IPS-20b (cell line): ENCODE results near the gene SAFB.
"Not testable (repeated sequence)": the region's sequence is repeated elsewhere in the genome, so short reads cannot be mapped to it uniquely, and the experiment has no call there.

ENCODE experiments used
- H3K27ac ChIP-seq: one replicate; pipeline ENCODE4 v1.5.1; 2013; ENCODE audit warnings: low read length
- H3K27me3 ChIP-seq: 2 replicates; pipeline ENCODE4 v1.6.1; 2013; ENCODE audit warnings: mild to moderate bottlenecking, low read length, inconsistent platforms; ENCODE audit not compliant: insufficient read depth
- H3K36me3 ChIP-seq: 2 replicates; pipeline ENCODE4 v1.6.1; 2013; ENCODE audit warnings: low read depth, mild to moderate bottlenecking, inconsistent platforms, low read length, moderate library complexity; ENCODE audit not compliant: insufficient read depth
- H3K4me1 ChIP-seq: 2 replicates; pipeline ENCODE4 v1.6.1; 2013; ENCODE audit warnings: mild to moderate bottlenecking, control low read depth, inconsistent platforms, low read length, moderate library complexity; ENCODE audit not compliant: insufficient read depth
- H3K4me3 ChIP-seq: 2 replicates; pipeline ENCODE4 v1.5.1; 2013; ENCODE audit warnings: mild to moderate bottlenecking, low read length, inconsistent platforms
- H3K9ac ChIP-seq: 2 replicates; pipeline ENCODE4 v1.6.1; 2013; ENCODE audit warnings: low read depth, mild to moderate bottlenecking, inconsistent platforms, low read length, moderate library complexity
- H3K9me3 ChIP-seq: 2 replicates; pipeline ENCODE4 v1.6.1; 2013; ENCODE audit warnings: mild to moderate bottlenecking, low read depth, low read length, inconsistent platforms; ENCODE audit not compliant: insufficient read depth

Gene SAFB

GRCh38 chr19:5682107-5682482, 59.2 kb downstream of the SAFB start:
- Histone ChIP-seq H3K9me3 (no peaks in the 10 kb centered on the region), H3K27me3 (no peaks in the 10 kb centered on the region), H3K4me3 (no peak overlapping the region), H3K4me1 (no peaks in the 10 kb centered on the region; the same call in 1 of the 2 replicates), H3K9ac (no peak overlapping the region), H3K36me3 (no peaks in the 10 kb centered on the region), H3K27ac (no peak overlapping the region)

GRCh38 chr19:5683177-5683886, 60.4 kb downstream of the SAFB start:
- Histone ChIP-seq H3K4me3 (no peak overlapping the region), H3K9ac (no peak overlapping the region), H3K36me3 (no peaks in the 10 kb centered on the region), H3K4me1 (no peaks in the 10 kb centered on the region; the same call in 1 of the 2 replicates), H3K9me3 (no peaks in the 10 kb centered on the region), H3K27ac (no peak overlapping the region), H3K27me3 (no peaks in the 10 kb centered on the region)

GRCh38 chr19:5684694-5685430, 62.0 kb downstream of the SAFB start:
- Histone ChIP-seq H3K27ac (no peak overlapping the region), H3K4me1 (no peaks in the 10 kb centered on the region; the same call in 1 of the 2 replicates), H3K4me3 (no peak overlapping the region), H3K27me3 (no peaks in the 10 kb centered on the region), H3K9ac (no peak overlapping the region), H3K36me3 (no peaks in the 10 kb centered on the region), H3K9me3 (no peaks in the 10 kb centered on the region)

GRCh38 chr19:5686326-5686646, 63.4 kb downstream of the SAFB start:
- no peaks in the 10 kb centered on the region for H3K9me3 ChIP-seq
- H3K36me3 ChIP-seq = peaks cover 4% of the 10 kb centered on the region
- no peak overlapping the region for H3K9ac ChIP-seq
- H3K4me1 ChIP-seq = no peaks in the 10 kb centered on the region; the same call in 1 of the 2 replicates
- H3K27ac ChIP-seq = no peak overlapping the region
- H3K4me3 ChIP-seq = peak overlapping the region; percentile 73; the same call in 1 of the 2 replicates
- H3K27me3 ChIP-seq = no peaks in the 10 kb centered on the region

- Histone ChIP-seq H3K4me1 (no peaks in the 10 kb centered on the region; the same call in 1 of the 2 replicates), H3K9me3 (no peaks in the 10 kb centered on the region), H3K27ac (no peak overlapping the region), H3K36me3 (peaks cover 9% of the 10 kb centered on the region), H3K9ac (peak overlapping the region; percentile 48; the same call in 1 of the 2 replicates), H3K27me3 (no peaks in the 10 kb centered on the region), H3K4me3 (peak overlapping the region; percentile 73; the same call in 1 of the 2 replicates)
Measured at GRCh38 chr19:5686647-5687359, 63.9 kb downstream of the SAFB start.

GRCh38 chr19:5687360-5688198, 64.7 kb downstream of the SAFB start:
- no peaks in the 10 kb centered on the region; the same call in 1 of the 2 replicates for H3K4me1 ChIP-seq
- H3K4me3 ChIP-seq = no peak overlapping the region
- no peak overlapping the region for H3K27ac ChIP-seq
- no peak overlapping the region for H3K9ac ChIP-seq
- H3K36me3 ChIP-seq = peaks cover 17% of the 10 kb centered on the region
- no peaks in the 10 kb centered on the region for H3K27me3 ChIP-seq
- no peaks in the 10 kb centered on the region for H3K9me3 ChIP-seq

- not testable (repeated sequence) for H3K4me1 ChIP-seq, H3K9ac ChIP-seq, H3K27ac ChIP-seq, H3K4me3 ChIP-seq, H3K9me3 ChIP-seq, H3K27me3 ChIP-seq
- peaks cover 25% of the 10 kb centered on the region for H3K36me3 ChIP-seq
Measured at GRCh38 chr19:5688262-5688881, 65.5 kb downstream of the SAFB start.

GRCh38 chr19:5690125-5690954, 67.5 kb downstream of the SAFB start, which contains the start of gene RPL36:
RPL36 (plus strand) TSS chr19:5690295; CDS start chr19:5690508, 213 bp downstream.
- Histone ChIP-seq H3K27me3 (no peaks in the 10 kb centered on the region), H3K27ac (peak within 1 kb of the TSS; percentile 98), H3K4me1 (no peaks in the 10 kb centered on the region; the same call in 1 of the 2 replicates), H3K9me3 (no peaks in the 10 kb centered on the region), H3K36me3 (peaks cover 45% of the 10 kb centered on the region), H3K4me3 (peak within 1 kb of the TSS; percentile 98), H3K9ac (peak within 1 kb of the TSS; percentile 100)

GRCh38 chr19:5690955-5691821, 68.3 kb downstream of the SAFB start:
- Histone ChIP-seq H3K9ac (peak overlapping the region; percentile 100), H3K27me3 (no peaks in the 10 kb centered on the region), H3K36me3 (peaks cover 53% of the 10 kb centered on the region), H3K4me3 (peak overlapping the region; percentile 98), H3K27ac (peak overlapping the region; percentile 98), H3K9me3 (no peaks in the 10 kb centered on the region), H3K4me1 (no peaks in the 10 kb centered on the region; the same call in 1 of the 2 replicates)
